Liver (tissue), 9 donors: ENCODE data around the gene ZNF574. TPM values are rescaled to one million over a fixed set of nuclear protein-coding genes. Genes with fewer than 3 reads are reported as not detected.

Experiments used
- DNase-seq: peaks from one replicate; pipeline ENCODE4 v3.0.0-alpha.2; 2017; ENCODE audit warnings: low spot score
- H3K27ac ChIP-seq, 2 donors: one replicate each; pipeline ENCODE4 v1.7.0; 2013; ENCODE audit warnings: inconsistent platforms in 2 of 2, low read length in 2 of 2, control low read depth in 1 of 2, low read depth in 1 of 2, mild to moderate bottlenecking in 1 of 2
- H3K27me3 ChIP-seq, 4 donors: one replicate each; pipeline versions ENCODE4 v1.6.1 to v1.7.0; 2013; ENCODE audit warnings: low read length in 3 of 4, inconsistent platforms in 1 of 4, mild to moderate bottlenecking in 1 of 4, moderate library complexity in 1 of 4; ENCODE audit not compliant: control insufficient read depth in 4 of 4, insufficient read depth in 4 of 4
- H3K36me3 ChIP-seq, 4 donors: one replicate each; pipeline versions ENCODE4 v1.6.1 to v1.7.0; 2013; ENCODE audit warnings: low read length in 3 of 4, mild to moderate bottlenecking in 3 of 4, low read depth in 1 of 4, moderate library complexity in 1 of 4; ENCODE audit not compliant: control insufficient read depth in 4 of 4, insufficient read depth in 3 of 4
- H3K4me1 ChIP-seq, 4 donors: one replicate each; pipeline versions ENCODE4 v1.6.1 to v1.7.0; 2013; ENCODE audit warnings: low read length in 3 of 4, mild to moderate bottlenecking in 3 of 4, moderate library complexity in 1 of 4; ENCODE audit not compliant: control insufficient read depth in 4 of 4, insufficient read depth in 4 of 4
- H3K4me3 ChIP-seq, 3 donors: one replicate each; pipeline versions ENCODE4 v1.6.1 to v1.7.0; 2013; ENCODE audit warnings: low read length in 3 of 3, control low read depth in 1 of 3, low read depth in 1 of 3, mild to moderate bottlenecking in 1 of 3
- H3K9ac ChIP-seq, 2 donors: one replicate each; pipeline ENCODE4 v1.7.0; 2013; ENCODE audit warnings: low read length in 2 of 2, mild to moderate bottlenecking in 2 of 2, moderate library complexity in 2 of 2, control low read depth in 1 of 2, low read depth in 1 of 2
- H3K9me3 ChIP-seq, 4 donors: one replicate each; pipeline versions ENCODE4 v1.6.1 to v1.7.0; 2013; ENCODE audit warnings: low read length in 3 of 4; ENCODE audit not compliant: control insufficient read depth in 4 of 4
- CTCF ChIP-seq: fragments of 150-350 bp; IDR thresholded peaks from 2 replicates; pipeline ENCODE4 v1.5.1; 2017; ENCODE audit warnings: improper control_type of control experiment, low read depth, low read length; ENCODE audit not compliant: missing input control
- FOXA1 ChIP-seq: IDR thresholded peaks from 2 replicates; pipeline ENCODE4 v1.6.1; 2016; ENCODE audit warnings: antibody characterized with exemption
- HNF4G ChIP-seq: IDR thresholded peaks from 2 replicates; pipeline ENCODE4 v1.6.1; 2016; ENCODE audit warnings: antibody characterized with exemption
- JUND ChIP-seq, 2 donors: IDR thresholded peaks; 2 replicates each; pipeline ENCODE4 v1.6.1; 2016; ENCODE audit warnings: antibody characterized with exemption in 2 of 2
- RAD21 ChIP-seq, 2 donors: IDR thresholded peaks; 2 replicates each; pipeline ENCODE4 v1.6.1; 2016; ENCODE audit warnings: antibody characterized with exemption in 2 of 2, mild to moderate bottlenecking in 2 of 2
- REST ChIP-seq: IDR thresholded peaks from 2 replicates; pipeline ENCODE4 v1.6.1; 2016; ENCODE audit warnings: antibody characterized with exemption, mild to moderate bottlenecking
- RXRA ChIP-seq, 2 donors: IDR thresholded peaks; 2 replicates each; pipeline ENCODE4 v1.6.1; 2017 to 2018; ENCODE audit warnings: antibody characterized with exemption in 2 of 2, mild to moderate bottlenecking in 1 of 2
- SP1 ChIP-seq: IDR thresholded peaks from 2 replicates; pipeline ENCODE4 v1.6.1; 2018; ENCODE audit warnings: antibody characterized with exemption, mild to moderate bottlenecking
- TAF1 ChIP-seq: conservative IDR thresholded peaks from 2 replicates; pipeline ENCODE4 v1.6.1; 2016; ENCODE audit warnings: antibody characterized with exemption, mild to moderate bottlenecking
- YY1 ChIP-seq: IDR thresholded peaks from 2 replicates; pipeline ENCODE4 v1.6.1; 2016; ENCODE audit warnings: antibody characterized with exemption, mild to moderate bottlenecking
- ZBTB33 ChIP-seq: IDR thresholded peaks from 2 replicates; pipeline ENCODE4 v1.6.1; 2016; ENCODE audit warnings: antibody characterized with exemption
- WGBS: extraction: QIAGEN DNeasy Blood & Tissue Kit; methylation state at CpG from one replicate; pipeline ENCODE4 v1.1.7; 2013; 5-methylcytosine and 5-hydroxymethylcytosine counted together
- polyA plus RNA-seq, 2 donors: library from polyadenylated mRNA; stranded (reverse) in 1 of 2; unstranded in 1 of 2; fragments of 200-250 nt in 1 of 2; fragments of >200 nt in 1 of 2; fragmentation: Nextera tagmentation in 1 of 2; extraction: Ambion mirVana in 1 of 2; gene quantifications; one replicate each; pipeline versions ENCODE4 v1.2.1 to v1.2.3, GENCODE V29; 2013 to 2015
- total RNA-seq, 2 donors: library from RNA; depleted of rRNA; stranded (reverse); fragments of >200 nt; gene quantifications; one replicate each; pipeline ENCODE4 v1.2.3, GENCODE V29; 2014
- TF ChIP-seq, protein P1 (sequence below): IDR thresholded peaks from 2 replicates; pipeline ENCODE4 v1.6.1; 2016; ENCODE audit warnings: antibody characterized with exemption
- donor health status: healthy.
- donor health status: healthy.
- donor health status: healthy.
- donor health status: healthy.
- donor health status: healthy.

ZNF574 gene
- total and polyA plus RNA-seq, 4 donors = 3.3 to 7.4 (median 6.5) TPM

DNA sequence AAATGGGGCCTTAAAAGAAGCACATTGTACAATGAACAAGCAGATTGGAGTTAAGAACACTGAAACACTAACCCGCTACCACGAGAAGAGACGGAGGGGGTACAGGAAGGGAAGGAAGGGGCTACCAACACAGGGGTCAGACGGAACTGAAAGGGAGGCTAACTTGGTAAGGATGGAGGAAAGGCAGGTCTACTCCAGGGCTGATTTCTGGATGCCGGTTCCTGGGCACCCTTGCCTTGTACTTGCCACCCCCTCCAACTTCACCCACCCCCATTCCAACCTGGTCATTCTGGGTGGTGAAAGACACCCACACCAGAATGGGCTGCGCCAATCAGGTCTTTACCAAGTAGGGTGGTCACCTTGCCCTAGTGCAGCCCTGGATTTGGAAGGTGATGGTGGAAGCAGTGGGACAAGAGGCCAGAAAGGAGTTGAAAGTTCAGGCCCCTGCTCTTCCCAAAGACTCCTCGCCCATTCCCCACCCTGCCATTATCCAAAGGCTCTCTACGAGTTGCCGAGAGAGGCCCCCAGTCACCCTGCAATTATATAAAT is 10.3 kb downstream of the ZNF574 start:
- Histone ChIP-seq H3K27ac (no peak overlapping the region), H3K27me3 (no peaks in the 10 kb centered on the region), H3K9me3 (no peaks in the 10 kb centered on the region), H3K4me3 (no peak overlapping the region), H3K36me3 (peaks cover 0 to 4% (median 2%) of the 10 kb centered on the region in 4 donors), H3K4me1 (no peaks in the 10 kb centered on the region), H3K9ac (no peak overlapping the region)
- TF ChIP-seq RAD21 (IDR thresholded peaks at IDR 0.05) (no peak), YY1 (no peak), HNF4G (no peak), JUND (IDR thresholded peaks at IDR 0.05) (no peak)
- DNase-seq = no peak
- 83% methylated on average over 9 of the region's 9 CpGs for WGBS

DNA sequence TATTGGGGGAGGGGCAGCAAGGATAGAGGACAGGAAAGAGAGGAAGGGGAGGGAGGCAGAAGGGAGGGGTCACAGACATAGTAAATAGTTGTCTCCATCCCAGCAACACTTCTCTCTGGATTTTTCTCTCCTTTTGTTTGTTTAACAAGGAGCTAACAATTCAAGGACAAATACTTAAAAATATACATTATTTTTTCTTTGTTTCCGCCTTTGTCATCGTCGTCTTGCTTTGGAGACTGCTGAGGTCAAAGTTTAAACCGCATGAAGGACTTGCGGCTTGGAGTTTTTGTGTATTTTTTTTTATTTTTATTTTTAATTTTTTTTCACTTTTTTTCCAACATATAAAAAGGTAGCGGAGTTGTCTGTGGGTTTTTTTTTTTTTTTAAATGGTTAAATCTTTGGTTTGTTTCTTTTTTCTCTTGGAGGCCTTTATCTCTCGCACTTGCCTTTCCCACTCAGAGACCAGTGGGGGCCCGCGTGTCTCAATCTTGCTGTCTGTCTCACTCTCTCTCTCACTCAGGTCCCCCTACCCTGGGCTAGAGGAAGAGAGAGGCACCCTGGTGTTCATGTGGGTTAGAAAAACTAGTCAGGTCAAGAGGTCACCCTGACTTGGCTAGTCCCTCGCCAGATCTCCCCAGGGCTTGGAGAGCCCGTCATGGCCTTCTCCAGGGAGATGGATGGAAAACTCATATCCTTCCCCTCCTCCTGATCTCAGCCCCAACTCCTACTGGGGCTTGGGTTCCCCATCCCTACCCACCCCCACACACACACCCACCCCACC is 11.0 kb downstream of the ZNF574 start:
- 82% methylated on average over 11 of the region's 11 CpGs for WGBS
- Histone ChIP-seq H3K4me3 (no peak overlapping the region), H3K4me1 (no peaks in the 10 kb centered on the region), H3K27ac (no peak overlapping the region), H3K36me3 (no peaks in the 10 kb centered on the region), H3K27me3 (no peaks in the 10 kb centered on the region), H3K9me3 (no peaks in the 10 kb centered on the region), H3K9ac (no peak overlapping the region)
- TF ChIP-seq REST = no peak
- no peak for TF ChIP-seq FOXA1
- TF ChIP-seq ZBTB33 = no peak
- no peak for TF ChIP-seq HNF4G
- TF ChIP-seq CTCF = no peak
- TF ChIP-seq, protein P1, sequence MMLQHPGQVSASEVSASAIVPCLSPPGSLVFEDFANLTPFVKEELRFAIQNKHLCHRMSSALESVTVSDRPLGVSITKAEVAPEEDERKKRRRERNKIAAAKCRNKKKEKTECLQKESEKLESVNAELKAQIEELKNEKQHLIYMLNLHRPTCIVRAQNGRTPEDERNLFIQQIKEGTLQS = no peak
- TF ChIP-seq YY1 = no peak
- TF ChIP-seq RXRA (IDR thresholded peaks at IDR 0.05) = no peak
- no peak for TF ChIP-seq SP1
- TF ChIP-seq TAF1 = no peak
- no peak for DNase-seq
